ENCODE results near the gene KLRC1.
"Not testable (repeated sequence)": the region's sequence is repeated elsewhere in the genome, so short reads cannot be mapped to it uniquely, and the experiment has no call there.

Gene KLRC1

DNA sequence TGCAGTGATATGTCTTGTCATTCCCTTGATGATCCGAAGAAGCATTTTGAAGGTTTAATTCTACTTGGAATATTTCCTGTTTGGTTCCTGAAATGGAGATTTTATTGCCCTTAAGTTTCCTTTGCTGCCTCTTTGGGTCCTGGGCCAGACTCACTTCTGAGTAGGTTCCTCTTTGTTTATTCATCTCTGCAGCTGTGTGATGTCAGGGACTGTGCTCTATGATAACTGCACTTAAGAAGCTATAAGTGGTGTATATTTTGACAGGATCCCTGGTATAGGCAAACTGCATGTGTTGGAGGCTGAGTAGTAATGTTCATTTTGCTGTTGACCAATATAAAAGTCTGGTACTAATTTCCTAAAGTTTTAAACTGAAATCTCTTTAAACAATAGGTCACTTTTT lies 43.8 kb downstream of the KLRC1 start, which contains the start of gene KLRC4:
Gene KLRC4, minus strand, starts transcription at position 366 of the 400 bp plus-strand sequence. Its CDS starts 182 bp downstream, at position 184.
- peak; percentile 92 for DNase-seq

DNA sequence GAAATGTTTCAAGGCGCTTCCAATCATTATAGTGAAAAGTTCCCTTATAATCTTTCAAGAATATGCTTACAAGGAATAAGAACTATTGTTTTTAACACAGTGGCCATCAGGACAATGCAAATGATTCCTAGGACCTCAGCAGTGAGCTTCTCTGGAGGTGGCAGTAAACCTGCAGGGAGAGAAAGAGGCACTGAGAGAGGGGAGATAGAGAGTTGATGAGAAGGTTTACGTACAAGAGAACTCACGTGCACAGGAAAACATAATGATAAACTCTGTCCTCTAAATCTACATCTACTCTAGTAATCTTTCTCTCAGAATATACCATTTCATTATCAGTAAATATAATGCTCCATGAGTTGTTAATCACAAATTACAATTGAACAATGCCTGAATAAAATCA lies 44.3 kb downstream of the KLRC1 start:
- no peak for DNase-seq

DNA sequence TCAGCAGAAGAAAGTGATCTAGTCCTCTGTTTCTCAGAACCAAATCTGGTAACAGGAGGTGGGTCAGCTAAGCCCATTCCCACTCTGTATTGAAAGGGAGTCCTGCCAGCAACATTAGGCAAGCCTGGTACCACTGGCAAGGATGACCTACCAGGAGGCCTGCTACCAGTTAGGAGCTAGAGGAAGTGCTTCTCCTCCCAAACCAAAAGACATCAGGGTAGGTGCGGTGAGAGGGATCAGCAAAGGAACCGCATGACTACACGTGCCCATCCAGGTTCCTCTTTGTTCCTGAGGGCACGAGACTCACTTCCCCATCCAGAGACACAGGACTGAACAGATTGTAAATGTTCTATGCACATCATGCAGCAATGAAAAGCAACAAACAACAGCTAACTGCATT lies 46.5 kb downstream of the KLRC1 start:
- peak; percentile 76 for DNase-seq

DNA sequence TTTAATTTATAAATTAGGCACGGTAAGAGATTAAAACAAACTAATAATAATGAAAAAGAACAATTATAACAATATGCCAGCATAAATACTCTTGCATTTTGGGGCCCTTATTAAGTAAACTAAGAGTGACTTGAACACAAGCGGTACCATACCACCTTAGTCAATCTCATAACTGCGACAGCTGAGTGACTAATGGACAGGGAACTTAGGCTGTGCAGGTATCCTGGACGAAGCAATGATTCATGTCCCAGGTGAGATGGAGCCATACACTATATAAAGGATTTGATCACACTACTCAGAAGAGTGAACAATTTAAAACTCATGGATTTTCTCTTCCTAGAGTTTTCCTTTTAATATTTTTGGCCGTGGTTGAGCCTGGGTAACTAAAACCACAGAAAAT lies 47.9 kb downstream of the KLRC1 start:
- DNase-seq, result no peak

DNA sequence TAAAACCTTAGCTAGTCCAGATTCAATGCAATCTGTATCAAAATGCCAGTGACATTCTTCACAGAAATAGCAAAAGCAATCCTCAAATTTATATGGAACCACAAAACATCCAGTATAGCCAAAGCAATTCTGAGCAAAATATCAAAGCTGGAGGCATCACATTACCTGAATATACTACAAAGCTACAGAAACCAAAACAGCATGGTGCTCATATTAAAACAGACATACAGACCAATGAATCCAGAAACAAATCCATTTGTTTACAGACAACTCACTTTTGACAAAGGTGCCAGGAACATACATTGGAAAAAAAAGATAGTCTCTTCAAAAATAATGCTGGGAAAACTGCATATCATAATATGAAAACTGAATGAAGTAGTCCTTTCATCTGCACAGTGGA lies 48.4 kb downstream of the KLRC1 start:
- DNase-seq, result no peak

DNA sequence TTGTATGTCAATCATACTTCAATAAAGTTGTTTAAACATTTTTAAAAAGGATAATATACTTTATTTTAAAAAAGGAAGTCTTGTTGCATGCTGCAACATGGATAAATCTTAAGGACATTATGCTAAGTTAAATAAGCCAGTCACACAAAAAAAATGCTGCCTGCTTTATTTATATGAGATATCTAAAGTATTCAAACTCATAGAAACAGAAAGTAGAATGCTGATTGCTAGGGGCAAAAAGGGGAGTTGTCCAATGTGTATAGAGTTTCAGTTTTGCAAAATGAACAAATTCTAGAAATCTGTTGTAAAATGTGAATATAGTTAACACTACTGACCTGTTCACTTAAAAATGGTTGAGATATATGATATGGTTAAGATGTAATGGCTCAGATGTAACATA lies 52.3 kb downstream of the KLRC1 start:
- DNase-seq, result peak; percentile 35

DNA sequence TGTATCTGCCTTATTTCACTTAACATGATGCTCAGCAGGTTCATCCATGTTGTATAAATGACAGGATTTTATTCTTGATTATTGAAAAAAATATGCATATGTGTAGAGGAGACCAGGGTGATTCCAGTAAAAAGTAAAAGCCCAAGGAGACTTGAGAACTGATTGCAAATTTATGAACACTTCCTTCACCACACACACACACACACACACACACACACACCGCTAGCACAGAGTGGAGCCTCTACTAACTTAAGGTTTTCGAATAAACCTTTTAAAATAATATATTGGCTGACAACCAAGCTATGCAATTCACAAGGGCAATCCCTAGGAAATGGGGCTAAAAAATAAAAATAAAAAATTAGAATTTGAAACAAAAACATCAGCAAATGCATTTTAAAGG lies 55.0 kb downstream of the KLRC1 start:
- DNase-seq, result no peak

DNA sequence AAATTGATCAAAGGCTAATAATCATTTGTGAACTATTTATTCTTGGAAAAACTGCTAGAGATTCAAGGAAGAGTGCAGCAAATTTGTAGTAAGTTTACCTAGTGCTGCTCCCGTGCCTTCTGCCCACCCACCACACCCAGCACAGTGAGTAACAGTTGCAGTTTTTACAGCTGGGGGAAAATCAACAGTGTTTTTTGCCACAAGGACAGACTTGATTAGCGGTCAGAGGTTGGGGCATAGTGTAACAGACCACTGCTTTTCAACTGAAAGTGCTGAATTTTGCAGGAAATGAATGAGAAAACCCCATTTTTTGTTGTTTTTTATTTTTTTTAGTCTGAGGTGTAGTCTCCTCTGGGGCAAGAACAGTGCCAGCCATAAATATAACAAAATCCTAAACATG lies 55.9 kb downstream of the KLRC1 start:
- no peak for DNase-seq

DNA sequence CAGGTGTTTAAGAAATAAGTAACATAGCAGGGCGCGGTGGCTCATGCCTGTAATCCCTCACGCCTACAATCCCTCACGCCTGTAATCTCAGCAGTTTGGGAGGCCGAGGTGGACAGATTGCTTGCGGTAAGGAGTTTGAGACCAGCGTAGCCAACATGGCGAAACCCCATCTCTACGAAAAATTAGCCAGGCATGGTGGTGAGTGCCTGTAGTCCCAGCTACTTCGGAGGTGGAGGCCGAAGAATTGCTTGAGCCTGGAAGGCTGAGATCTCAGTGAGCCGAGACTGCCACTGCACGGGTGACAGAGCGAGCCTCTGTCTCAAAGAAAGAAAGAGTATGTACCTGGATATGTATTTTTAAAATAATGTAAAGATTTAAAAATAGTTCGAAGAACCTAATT lies 57.0 kb downstream of the KLRC1 start:
- not testable (repeated sequence) for DNase-seq
